Nephron progenitor cell (in vitro differentiated cells): ENCODE measurements around the gene LAGE3.

Source experiments
- DNase-seq: peaks from one replicate; pipeline ENCODE4 v3.0.0; 2021
- H3K27ac Mint-ChIP-seq: 2 replicates; pipeline ENCODE4 v1.8.0; 2021; ENCODE audit warnings: mild to moderate bottlenecking, moderate library complexity, mixed read lengths
- H3K27me3 Mint-ChIP-seq: 2 replicates; pipeline ENCODE4 v1.8.0; 2021; ENCODE audit warnings: mild to moderate bottlenecking, low read depth, mixed read lengths; ENCODE audit not compliant: poor library complexity
- H3K36me3 Mint-ChIP-seq: 2 replicates; pipeline ENCODE4 v1.8.0; 2021; ENCODE audit warnings: low read depth, mixed read lengths
- H3K4me1 Mint-ChIP-seq: 2 replicates; pipeline ENCODE4 v1.8.0; 2021; ENCODE audit warnings: mixed read lengths
- H3K4me3 Mint-ChIP-seq: 2 replicates; pipeline ENCODE4 v1.8.0; 2021; ENCODE audit warnings: mild to moderate bottlenecking, moderate library complexity, mixed read lengths
- H3K9me3 Mint-ChIP-seq: 2 replicates; pipeline ENCODE4 v1.8.0; 2021; ENCODE audit warnings: mild to moderate bottlenecking, moderate library complexity, mixed read lengths
- CTCF ChIP-seq: fragments of 200-600 bp; sonication (generic); IDR thresholded peaks from 2 replicates; pipeline ENCODE4 v1.5.0; 2021; ENCODE audit warnings: antibody characterized with exemption

The LAGE3 gene

GRCh38 chrX:154490414-154491083 lies 11.5 kb upstream of the LAGE3 start, which contains the start of gene SLC10A3:
Gene SLC10A3 (minus strand): TSS chrX:154490629. CDS start chrX:154488940, 1,689 bp downstream.
- H3K4me1 Mint-ChIP-seq: peaks cover 15% of the 10 kb centered on the region
- peaks cover 8% of the 10 kb centered on the region for H3K36me3 Mint-ChIP-seq
- no peak for TF ChIP-seq CTCF
- H3K9me3 Mint-ChIP-seq: peaks cover 53% of the 10 kb centered on the region
- peak; percentile 88 for DNase-seq
- H3K27ac Mint-ChIP-seq: peak within 1 kb of the TSS; percentile 93
- H3K27me3 Mint-ChIP-seq: no peaks in the 10 kb centered on the region
- peak within 1 kb of the TSS; percentile 83 for H3K4me3 Mint-ChIP-seq

- Mint-ChIP-seq H3K4me3 (peak overlapping the region; percentile 82), H3K36me3 (peaks cover 8% of the 10 kb centered on the region), H3K27me3 (no peaks in the 10 kb centered on the region), H3K9me3 (peaks cover 52% of the 10 kb centered on the region), H3K4me1 (peaks cover 15% of the 10 kb centered on the region), H3K27ac (no peak overlapping the region)
- no peak for DNase-seq
- no peak for TF ChIP-seq CTCF
Observed at GRCh38 chrX:154490021-154490413, 10.9 kb upstream of the LAGE3 start.

GRCh38 chrX:154489182-154489581 lies 10.1 kb upstream of the LAGE3 start:
- Mint-ChIP-seq H3K4me1 (peaks cover 15% of the 10 kb centered on the region), H3K9me3 (peaks cover 52% of the 10 kb centered on the region), H3K27ac (no peak overlapping the region), H3K4me3 (peak overlapping the region; percentile 82), H3K36me3 (peaks cover 8% of the 10 kb centered on the region), H3K27me3 (no peaks in the 10 kb centered on the region)
- no peak for TF ChIP-seq CTCF
- DNase-seq: no peak

- H3K9me3 Mint-ChIP-seq: peaks cover 57% of the 10 kb centered on the region
- no peak for DNase-seq
- peaks cover 10% of the 10 kb centered on the region for H3K36me3 Mint-ChIP-seq
- no peaks in the 10 kb centered on the region for H3K27me3 Mint-ChIP-seq
- no peak overlapping the region for H3K27ac Mint-ChIP-seq
- no peak for TF ChIP-seq CTCF
- no peak overlapping the region for H3K4me3 Mint-ChIP-seq
- H3K4me1 Mint-ChIP-seq: peaks cover 17% of the 10 kb centered on the region
Observed at GRCh38 chrX:154488336-154489075, 9.4 kb upstream of the LAGE3 start.

GRCh38 chrX:154487518-154488290 lies 8.6 kb upstream of the LAGE3 start:
- no peak overlapping the region for H3K27ac Mint-ChIP-seq
- DNase-seq: no peak

More at GRCh38 chrX:154487518-154488290, 8.6 kb upstream of the LAGE3 start:
- Mint-ChIP-seq H3K9me3 (peaks cover 56% of the 10 kb centered on the region), H3K4me3 (peak overlapping the region; percentile 47), H3K4me1 (peaks cover 22% of the 10 kb centered on the region), H3K27me3 (peaks cover 4% of the 10 kb centered on the region), H3K36me3 (peaks cover 14% of the 10 kb centered on the region)
- TF ChIP-seq CTCF: no peak
